Measurements from ENCODE around the gene EVA1C. TPM values are rescaled to one million over a fixed set of nuclear protein-coding genes. Genes with fewer than 3 reads are reported as not detected.
"Not testable (repeated sequence)": the region's sequence is repeated elsewhere in the genome, so short reads cannot be mapped to it uniquely, and the experiment has no call there.

Gene EVA1C
- total RNA-seq, 1 donor from 2014 or later: 1.2 TPM

DNA sequence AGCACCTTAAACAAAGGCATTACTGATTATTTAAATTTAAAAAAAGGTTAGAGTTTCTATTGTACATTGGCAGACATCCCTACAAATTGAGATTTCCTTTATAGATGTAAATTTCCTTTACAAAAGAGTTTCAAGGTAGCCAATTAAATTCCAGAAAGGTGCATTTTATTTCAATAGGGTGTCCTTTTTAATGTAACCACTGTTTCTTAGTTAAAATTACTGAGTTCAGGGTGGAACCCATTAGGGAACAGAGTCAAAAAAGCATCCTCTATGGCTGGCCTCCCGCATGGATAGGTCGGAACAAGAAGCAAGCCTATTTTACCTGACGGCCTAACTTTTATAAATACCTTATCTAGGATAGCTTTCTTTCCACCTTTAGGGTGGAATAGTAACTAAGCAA lies 148.4 kb downstream of the EVA1C start:
- H3K79me2 ChIP-seq (ENCODE audit: low read depth): no peaks in the 10 kb centered on the region
- Mint-ChIP-seq H3K36me3 (peaks cover 8% of the 10 kb centered on the region), H3K27ac (no peak overlapping the region), H3K4me3 (no peak overlapping the region), H3K4me1 (peaks cover 10% of the 10 kb centered on the region), H3K27me3 (ENCODE audit: insufficient read depth, low read depth) (peaks cover 2% of the 10 kb centered on the region), H3K9me3 (peaks cover 16% of the 10 kb centered on the region)
- H3K27ac ChIP-seq: no peak overlapping the region
- H3K27me3 ChIP-seq: no peaks in the 10 kb centered on the region
- no peak overlapping the region for H3K4me2 ChIP-seq
- H3K9me3 ChIP-seq (ENCODE audit: low read depth): peaks cover 5% of the 10 kb centered on the region
- DNase-seq (ENCODE audit: low spot score): no peak
- H3F3A ChIP-seq (ENCODE audit: low read depth): peaks cover 17% of the 10 kb centered on the region
- H2AFZ ChIP-seq (replicated peaks): no peak overlapping the region
- H4K20me1 ChIP-seq (ENCODE audit: low read depth): no peaks in the 10 kb centered on the region
- H3K9ac ChIP-seq: no peak overlapping the region
- no peak for TF ChIP-seq EZH2 (IDR thresholded peaks at IDR 0.05)
- TF ChIP-seq, protein P1, sequence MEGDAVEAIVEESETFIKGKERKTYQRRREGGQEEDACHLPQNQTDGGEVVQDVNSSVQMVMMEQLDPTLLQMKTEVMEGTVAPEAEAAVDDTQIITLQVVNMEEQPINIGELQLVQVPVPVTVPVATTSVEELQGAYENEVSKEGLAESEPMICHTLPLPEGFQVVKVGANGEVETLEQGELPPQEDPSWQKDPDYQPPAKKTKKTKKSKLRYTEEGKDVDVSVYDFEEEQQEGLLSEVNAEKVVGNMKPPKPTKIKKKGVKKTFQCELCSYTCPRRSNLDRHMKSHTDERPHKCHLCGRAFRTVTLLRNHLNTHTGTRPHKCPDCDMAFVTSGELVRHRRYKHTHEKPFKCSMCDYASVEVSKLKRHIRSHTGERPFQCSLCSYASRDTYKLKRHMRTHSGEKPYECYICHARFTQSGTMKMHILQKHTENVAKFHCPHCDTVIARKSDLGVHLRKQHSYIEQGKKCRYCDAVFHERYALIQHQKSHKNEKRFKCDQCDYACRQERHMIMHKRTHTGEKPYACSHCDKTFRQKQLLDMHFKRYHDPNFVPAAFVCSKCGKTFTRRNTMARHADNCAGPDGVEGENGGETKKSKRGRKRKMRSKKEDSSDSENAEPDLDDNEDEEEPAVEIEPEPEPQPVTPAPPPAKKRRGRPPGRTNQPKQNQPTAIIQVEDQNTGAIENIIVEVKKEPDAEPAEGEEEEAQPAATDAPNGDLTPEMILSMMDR (IDR thresholded peaks at IDR 0.05): no peak
- no peak for TF ChIP-seq EZH2phosphoT487 (IDR thresholded peaks at IDR 0.05)
- H3K4me3 ChIP-seq: no peak overlapping the region
- no peaks in the 10 kb centered on the region for H3K36me3 ChIP-seq
- peaks cover 21% of the 10 kb centered on the region for H3K4me1 ChIP-seq

DNA sequence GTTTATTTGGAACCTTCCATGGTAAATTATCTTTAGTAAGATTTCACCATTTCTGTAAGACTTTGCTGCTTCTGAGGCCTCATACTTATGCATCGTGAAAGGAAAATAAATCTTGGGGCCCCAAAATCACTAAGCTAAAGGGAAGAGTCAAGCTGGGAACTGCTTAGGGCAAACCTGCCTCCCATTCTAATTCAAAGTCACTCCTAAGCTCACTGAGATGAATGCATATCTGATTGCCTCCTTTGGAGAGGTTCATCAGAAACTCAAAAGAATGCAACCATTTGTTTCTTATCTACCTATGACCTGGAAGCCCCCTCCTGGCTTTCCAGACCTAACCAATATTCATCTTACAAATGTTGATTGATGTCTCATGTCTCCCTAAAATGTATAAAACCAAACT lies 149.0 kb downstream of the EVA1C start:
- not testable (repeated sequence) for H3K27me3 Mint-ChIP-seq (ENCODE audit: insufficient read depth, low read depth); H2AFZ ChIP-seq (replicated peaks); H3K4me2 ChIP-seq; H3K4me1 Mint-ChIP-seq; H3K27ac ChIP-seq; H3K27ac Mint-ChIP-seq; H3K79me2 ChIP-seq (ENCODE audit: low read depth); H3K4me3 ChIP-seq; H3K9ac ChIP-seq; H3K27me3 ChIP-seq; H3K36me3 Mint-ChIP-seq; H4K20me1 ChIP-seq (ENCODE audit: low read depth); H3K36me3 ChIP-seq; DNase-seq (ENCODE audit: low spot score); H3K4me3 Mint-ChIP-seq; H3K9me3 ChIP-seq (ENCODE audit: low read depth)
- H3K4me1 ChIP-seq: peaks cover 21% of the 10 kb centered on the region
- H3F3A ChIP-seq (ENCODE audit: low read depth): peaks cover 17% of the 10 kb centered on the region
- H3K9me3 Mint-ChIP-seq: peaks cover 16% of the 10 kb centered on the region

DNA sequence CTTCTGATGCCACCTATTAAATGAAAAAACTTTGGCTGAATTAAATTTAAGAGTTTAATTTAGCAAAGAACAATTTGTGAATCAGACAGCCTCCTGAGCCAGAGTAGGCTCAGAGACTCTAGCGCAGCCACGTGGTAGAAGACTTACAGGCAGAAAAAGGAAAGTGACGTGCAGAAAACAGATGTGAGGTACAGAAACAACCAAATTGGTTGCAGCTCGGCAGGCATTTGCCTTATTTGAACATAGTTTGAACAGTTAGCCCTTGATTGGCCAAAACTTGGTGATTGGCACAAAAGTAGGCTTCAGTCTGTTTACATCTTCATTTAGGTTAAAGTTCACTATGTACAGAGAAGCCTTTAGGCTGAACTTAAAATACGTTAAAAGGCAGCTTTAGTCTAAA lies 149.9 kb downstream of the EVA1C start:
- Mint-ChIP-seq H3K9me3 (peaks cover 16% of the 10 kb centered on the region), H3K4me1 (peaks cover 10% of the 10 kb centered on the region), H3K27ac (no peak overlapping the region), H3K27me3 (ENCODE audit: insufficient read depth, low read depth) (peaks cover 2% of the 10 kb centered on the region), H3K36me3 (peaks cover 11% of the 10 kb centered on the region), H3K4me3 (no peak overlapping the region)
- H3K4me2 ChIP-seq: no peak overlapping the region
- H3F3A ChIP-seq (ENCODE audit: low read depth): peaks cover 17% of the 10 kb centered on the region
- TF ChIP-seq, protein P1 (IDR thresholded peaks at IDR 0.05): peak; percentile 60
- no peak for TF ChIP-seq EZH2 (IDR thresholded peaks at IDR 0.05)
- peak overlapping the region; percentile 57 for H2AFZ ChIP-seq (replicated peaks)
- H3K27ac ChIP-seq: no peak overlapping the region
- no peaks in the 10 kb centered on the region for H4K20me1 ChIP-seq (ENCODE audit: low read depth)
- H3K27me3 ChIP-seq: no peaks in the 10 kb centered on the region
- no peak overlapping the region for H3K9ac ChIP-seq
- no peaks in the 10 kb centered on the region for H3K36me3 ChIP-seq
- no peak overlapping the region for H3K4me3 ChIP-seq
- peaks cover 5% of the 10 kb centered on the region for H3K9me3 ChIP-seq (ENCODE audit: low read depth)
- DNase-seq (ENCODE audit: low spot score): peak; percentile 62
- peaks cover 21% of the 10 kb centered on the region for H3K4me1 ChIP-seq
- no peaks in the 10 kb centered on the region for H3K79me2 ChIP-seq (ENCODE audit: low read depth)

DNA sequence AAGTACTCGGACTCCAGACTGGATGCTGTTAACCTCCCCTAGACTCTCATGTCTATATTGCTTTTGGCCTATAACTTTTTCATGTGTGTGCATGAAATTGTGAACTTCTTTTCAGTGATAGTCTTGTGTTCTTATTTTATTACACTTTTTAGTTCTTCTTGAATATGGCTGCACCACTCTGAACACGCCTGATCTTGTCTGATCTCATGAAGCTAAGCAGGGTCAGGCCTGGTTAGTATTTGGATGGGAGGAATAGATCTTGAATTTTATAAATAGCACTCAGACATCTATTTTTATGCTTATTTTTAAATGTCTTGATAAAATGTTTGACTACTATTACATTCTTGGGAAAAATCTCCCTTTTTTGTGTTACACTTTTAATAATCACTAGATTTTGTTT lies 150.4 kb downstream of the EVA1C start:
- no peak overlapping the region for H3K4me2 ChIP-seq
- no peak overlapping the region for H2AFZ ChIP-seq (replicated peaks)
- peaks cover 5% of the 10 kb centered on the region for H3K9me3 ChIP-seq (ENCODE audit: low read depth)
- H3F3A ChIP-seq (ENCODE audit: low read depth): peaks cover 15% of the 10 kb centered on the region
- Mint-ChIP-seq H3K27ac (no peak overlapping the region), H3K36me3 (peaks cover 11% of the 10 kb centered on the region), H3K9me3 (peaks cover 16% of the 10 kb centered on the region), H3K4me1 (peaks cover 10% of the 10 kb centered on the region), H3K27me3 (ENCODE audit: insufficient read depth, low read depth) (peaks cover 2% of the 10 kb centered on the region), H3K4me3 (no peak overlapping the region)
- no peaks in the 10 kb centered on the region for H3K36me3 ChIP-seq
- H3K9ac ChIP-seq: no peak overlapping the region
- H4K20me1 ChIP-seq (ENCODE audit: low read depth): no peaks in the 10 kb centered on the region
- DNase-seq (ENCODE audit: low spot score): no peak
- H3K27me3 ChIP-seq: no peaks in the 10 kb centered on the region
- TF ChIP-seq EZH2 (IDR thresholded peaks at IDR 0.05) (no peak), EZH2phosphoT487 (IDR thresholded peaks at IDR 0.05) (no peak)
- TF ChIP-seq, protein P1 (IDR thresholded peaks at IDR 0.05): no peak
- no peaks in the 10 kb centered on the region for H3K79me2 ChIP-seq (ENCODE audit: low read depth)
- no peak overlapping the region for H3K4me3 ChIP-seq
- no peak overlapping the region for H3K27ac ChIP-seq
- peaks cover 18% of the 10 kb centered on the region for H3K4me1 ChIP-seq

Small RNAs within 50 kb of the gene (small RNA-seq; reads per million reads assigned to genes)
- gene RF00438: not detected
- 1.0 reads per million, percentile 79 among the genes with 10 or more reads in this experiment for gene RNA5SP490
- 33.1 reads per million, percentile 97 among the genes with 10 or more reads in this experiment for gene SNORA80A

Other genes starting within 250 kb of the EVA1C start
- gene MIS18A, start 133.7 kb upstream of the EVA1C start, total RNA-seq (ENCODE audit: low replicate concordance): 50.4 and 64.0 TPM in 2 replicates
- not detected in 2 replicates for gene MRAP, start 113.9 kb upstream of the EVA1C start, total RNA-seq (ENCODE audit: low replicate concordance)
- 7.7 and 12.2 TPM in 2 replicates for gene URB1, start 19.7 kb upstream of the EVA1C start, total RNA-seq (ENCODE audit: low replicate concordance)
- 0.59 and 3.7 TPM in 2 replicates for gene TCP10L, start 172.8 kb downstream of the EVA1C start, total RNA-seq (ENCODE audit: low replicate concordance)
- 44.0 and 52.0 TPM in 2 replicates for gene CFAP298, start 199.7 kb downstream of the EVA1C start, total RNA-seq (ENCODE audit: low replicate concordance)

Measured in neural progenitor cell (in vitro differentiated cells).